GM12891 (cell line): Measurements from ENCODE around the gene TSPAN11.
"Not testable (repeated sequence)": the region's sequence is repeated elsewhere in the genome, so short reads cannot be mapped to it uniquely, and the experiment has no call there.

Source experiments
- DNase-seq: peaks from one replicate; pipeline ENCODE4 v3.0.0; 2011; ENCODE audit warnings: low spot score; ENCODE audit not compliant: insufficient read length
- FAIRE-seq: peaks from 2 replicates; lab custom pipeline; 2011; peaks lifted over from hg19 to GRCh38; lab: Jason Lieb, UNC
- PAX5 ChIP-seq: IDR thresholded peaks from 2 replicates; pipeline ENCODE4 v1.6.1; 2011; ENCODE audit warnings: low read length, moderate library complexity, mild to moderate bottlenecking; ENCODE audit not compliant: insufficient read depth, severe bottlenecking
- POLR2A ChIP-seq: IDR thresholded peaks from 2 replicates; pipeline ENCODE4 v1.6.1; 2011; ENCODE audit warnings: low read depth, low read length, control low read depth
- POLR2AphosphoS5 ChIP-seq: IDR thresholded peaks from 2 replicates; pipeline ENCODE4 v1.6.1; 2011; ENCODE audit warnings: low read depth, low read length, control low read depth
- POU2F2 ChIP-seq: IDR thresholded peaks from 2 replicates; pipeline ENCODE4 v1.6.1; 2011; ENCODE audit warnings: low read depth, mild to moderate bottlenecking, control low read depth, low read length, moderate library complexity
- SPI1 ChIP-seq: IDR thresholded peaks from 2 replicates; pipeline ENCODE4 v1.6.1; 2011; ENCODE audit warnings: low read depth, low read length, control low read depth
- TAF1 ChIP-seq: IDR thresholded peaks from 2 replicates; pipeline ENCODE4 v1.6.1; 2011; ENCODE audit warnings: low read depth, low read length, control low read depth

Gene TSPAN11

DNA sequence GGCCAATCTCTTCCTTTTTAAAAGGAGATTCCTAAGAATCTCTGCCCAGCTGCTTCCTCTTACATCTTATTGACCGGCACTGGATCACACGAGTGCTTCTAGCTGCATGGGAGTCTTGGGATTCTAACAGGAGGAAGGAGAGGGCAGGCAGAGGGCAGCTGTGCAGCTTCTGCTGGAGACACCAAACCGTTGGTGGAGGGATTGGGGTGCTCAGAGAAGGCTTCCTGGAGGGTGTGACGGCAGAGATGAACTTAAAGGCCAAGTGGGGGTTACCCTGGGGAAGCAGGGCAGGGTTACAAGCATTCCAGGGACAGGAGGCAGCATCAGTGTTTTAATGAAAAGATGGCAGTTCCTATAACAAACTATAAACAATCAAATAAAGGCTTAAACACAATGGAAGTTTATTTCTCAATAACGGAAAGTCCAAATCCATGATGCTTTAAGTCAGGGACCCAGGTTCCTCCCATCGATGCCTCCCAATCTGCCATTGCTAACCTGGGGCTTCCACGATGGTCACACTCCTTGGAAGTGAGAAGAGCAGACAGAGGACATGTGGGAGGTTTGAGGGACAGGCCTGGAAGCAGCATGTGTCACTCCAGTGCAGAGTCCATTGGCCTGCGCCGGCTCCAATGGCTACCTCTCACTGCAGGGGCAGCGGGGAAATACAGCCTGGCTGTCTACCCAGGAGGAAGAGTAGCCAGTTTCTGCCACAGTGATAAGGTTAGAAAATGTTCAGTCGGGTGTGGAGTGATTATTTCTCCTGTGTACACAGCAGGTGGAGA, 94.0 kb downstream of the TSPAN11 start:
- DNase-seq (no peak), FAIRE-seq (no peak)
- TF ChIP-seq TAF1 (no peak), SPI1 (no peak), POU2F2 (no peak), POLR2A (no peak), PAX5 (no peak), POLR2AphosphoS5 (no peak)

DNA sequence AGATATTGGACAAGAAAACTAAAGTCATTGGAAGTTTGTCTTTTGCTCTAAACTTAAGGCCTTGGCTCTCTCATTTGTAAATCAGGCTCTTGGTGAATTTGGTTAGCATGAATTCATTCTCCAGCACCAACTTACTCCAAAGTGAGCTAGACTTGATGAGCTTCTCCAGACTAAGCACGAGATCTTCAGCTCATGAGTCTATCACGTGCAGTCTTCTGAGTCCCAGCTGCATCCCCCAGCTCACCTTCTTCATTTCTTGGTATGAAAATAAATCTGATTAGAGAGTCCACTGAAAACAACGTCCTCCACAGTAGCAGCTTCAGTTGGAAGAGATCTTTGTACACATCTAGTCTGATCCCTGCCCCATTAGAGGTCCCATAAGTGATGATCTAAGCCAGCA, 94.6 kb downstream of the TSPAN11 start:
- DNase-seq (no peak), FAIRE-seq (no peak)
- TF ChIP-seq SPI1 (no peak), POLR2A (no peak), POU2F2 (no peak), POLR2AphosphoS5 (no peak), PAX5 (no peak), TAF1 (no peak)

GRCh38 chr12:31021809-31022494, 95.4 kb downstream of the TSPAN11 start:
- FAIRE-seq = no peak
- DNase-seq = no peak
- TF ChIP-seq POLR2AphosphoS5 = no peak
- TF ChIP-seq POLR2A = no peak
- TF ChIP-seq POU2F2 = no peak
- no peak for TF ChIP-seq TAF1
- TF ChIP-seq SPI1 = no peak
- no peak for TF ChIP-seq PAX5

- FAIRE-seq (no peak), DNase-seq (no peak)
- TF ChIP-seq TAF1 = no peak
- TF ChIP-seq SPI1 = no peak
- TF ChIP-seq POLR2AphosphoS5 = no peak
- no peak for TF ChIP-seq POLR2A
- TF ChIP-seq PAX5 = no peak
- no peak for TF ChIP-seq POU2F2
Observed at GRCh38 chr12:31023271-31023724, 96.8 kb downstream of the TSPAN11 start.

DNA sequence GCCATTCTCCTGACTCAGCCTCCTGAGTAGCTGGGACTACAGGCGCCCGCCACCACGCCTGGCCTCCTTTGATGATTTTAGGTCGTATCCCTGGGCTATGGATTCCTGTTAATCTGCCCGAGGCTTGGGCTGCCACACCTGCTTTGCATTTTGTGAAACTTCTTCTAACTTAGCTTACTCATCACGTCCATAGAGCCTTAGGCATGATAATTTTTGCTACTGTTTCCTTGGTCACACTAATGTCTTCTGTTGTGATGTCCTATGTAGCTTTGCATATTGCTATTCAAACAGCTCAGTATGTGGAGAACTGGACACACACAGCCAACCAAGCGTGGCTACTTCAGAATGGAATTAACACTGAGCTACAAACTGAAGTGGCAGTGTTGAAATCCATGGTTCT, 99.7 kb downstream of the TSPAN11 start:
- FAIRE-seq (no peak), DNase-seq (no peak)
- no peak for TF ChIP-seq PAX5
- TF ChIP-seq POLR2A = no peak
- TF ChIP-seq POLR2AphosphoS5 = no peak
- TF ChIP-seq TAF1 = no peak
- no peak for TF ChIP-seq POU2F2
- TF ChIP-seq SPI1 = no peak

DNA sequence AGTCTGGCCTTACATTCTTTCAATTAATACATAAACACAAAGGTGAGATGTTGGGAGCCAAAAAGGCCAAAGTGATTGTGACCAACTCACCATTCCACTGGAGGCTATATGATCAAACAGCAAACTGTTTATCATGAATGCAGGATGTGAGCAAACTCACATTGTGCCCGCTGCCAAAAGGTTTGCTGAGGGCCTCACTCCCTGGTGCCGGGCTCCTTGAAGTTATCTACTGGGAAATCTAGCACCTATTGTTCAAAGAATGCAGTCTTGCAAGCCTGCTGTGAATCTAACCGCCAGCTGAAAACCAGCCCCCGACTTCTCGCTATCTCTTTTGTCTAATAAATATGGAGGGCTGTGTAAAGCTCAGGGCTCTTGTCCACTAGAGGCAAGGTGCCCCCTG, 100.5 kb downstream of the TSPAN11 start:
- FAIRE-seq, DNase-seq: not testable (repeated sequence)

- FAIRE-seq (no peak), DNase-seq (no peak)
- TF ChIP-seq TAF1 (no peak), PAX5 (no peak), POLR2A (no peak), POLR2AphosphoS5 (no peak), SPI1 (no peak), POU2F2 (no peak)
Observed at GRCh38 chr12:31029468-31029867, 102.9 kb downstream of the TSPAN11 start.

GRCh38 chr12:31029916-31030562, 103.5 kb downstream of the TSPAN11 start:
- FAIRE-seq (no peak), DNase-seq (no peak)
- TF ChIP-seq POLR2A = no peak
- TF ChIP-seq POU2F2 = no peak

DNA sequence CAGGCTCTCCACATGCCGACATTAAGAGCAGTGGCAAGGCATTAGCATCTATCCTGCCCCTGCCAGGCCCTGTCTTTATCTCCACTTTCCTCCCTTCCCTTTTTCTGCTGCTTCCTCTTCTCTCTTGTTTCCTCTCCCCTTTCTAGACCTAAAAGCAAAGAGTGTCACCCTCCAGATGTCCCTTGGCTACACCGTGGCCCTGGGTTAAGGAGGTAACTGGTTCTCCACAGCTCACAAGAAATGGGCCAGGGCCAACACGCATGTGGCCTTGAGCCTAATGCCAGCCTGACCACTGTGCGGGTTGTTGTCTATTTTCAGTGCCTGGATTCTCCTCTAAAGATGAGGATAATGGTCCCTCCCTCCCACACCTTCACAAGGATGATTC, 105.4 kb downstream of the TSPAN11 start:
- TF ChIP-seq SPI1 (no peak), POLR2AphosphoS5 (no peak), TAF1 (no peak), POLR2A (no peak), POU2F2 (no peak), PAX5 (no peak)
- DNase-seq = no peak
- no peak for FAIRE-seq

DNA sequence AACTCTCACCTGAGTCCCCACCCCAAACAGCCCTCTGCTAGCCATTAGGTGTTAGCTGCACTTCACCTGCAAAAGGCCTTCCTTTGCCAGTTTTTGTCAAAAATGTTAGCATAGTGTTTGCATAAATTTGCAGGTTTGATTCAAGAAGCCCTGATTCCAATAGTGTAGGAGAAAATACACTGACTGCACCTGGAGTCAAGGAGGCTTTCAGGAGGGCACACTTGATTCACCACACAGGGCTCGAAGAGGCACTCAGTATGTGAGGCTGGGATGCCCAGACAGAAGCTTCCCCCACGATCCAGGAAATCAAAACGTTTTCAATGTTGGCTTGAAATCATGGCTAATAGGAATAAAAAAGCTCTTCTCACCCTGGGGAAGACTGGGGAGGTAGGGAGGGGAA, 106.6 kb downstream of the TSPAN11 start:
- FAIRE-seq = no peak
- no peak for DNase-seq

More for the DNA sequence above, 106.6 kb downstream of the TSPAN11 start:
- TF ChIP-seq PAX5 (no peak), TAF1 (no peak), POLR2AphosphoS5 (no peak), POU2F2 (no peak), SPI1 (no peak), POLR2A (no peak)
